Measurements from ENCODE around the gene BABAM1. TPM values are rescaled to one million over a fixed set of nuclear protein-coding genes. Genes with fewer than 3 reads are reported as not detected.

Gene BABAM1
- polyA plus RNA-seq, 1 donor (not counting 4 experiments of a cell fraction or from before 2014, with no cell fraction given), result 92.8 TPM

- TF ChIP-seq CTCF (optimal IDR thresholded peaks at IDR 0.05 in 1 of 3, IDR thresholded peaks at IDR 0.05 in 1 of 3, conservative IDR thresholded peaks at IDR 0.05 in 1 of 3; ENCODE audit: extremely low read depth in 1 of 3, insufficient read depth in 2 of 3, low read length in 3 of 3) (no peak), EZH2 (IDR thresholded peaks at IDR 0.05; ENCODE audit: low read length) (no peak)
- no peak for FAIRE-seq
- Histone ChIP-seq H3K36me3 (ENCODE audit: control insufficient read depth in 2 of 2, extremely low read depth in 1 of 2, insufficient read depth in 2 of 2, low read length in 2 of 2) (no peaks in the 10 kb centered on the region), H3K4me3 (ENCODE audit: control insufficient read depth in 2 of 3, extremely low read depth in 1 of 3, insufficient read depth in 2 of 3, low read depth in 1 of 3, low read length in 3 of 3) (no peak overlapping the region), H3K4me1 (ENCODE audit: control insufficient read depth, extremely low read depth, insufficient read depth, low read length) (peaks cover 26% of the 10 kb centered on the region), H3K27me3 (ENCODE audit: control insufficient read depth, extremely low read depth, insufficient read depth, low read length) (no peaks in the 10 kb centered on the region), H3K79me2 (ENCODE audit: control insufficient read depth, insufficient read depth, low read length) (peaks cover under 1% of the 10 kb centered on the region), H3K27ac (ENCODE audit: control insufficient read depth, insufficient read depth, low read length) (no peak overlapping the region), H2AFZ (ENCODE audit: control insufficient read depth, low read length) (no peak overlapping the region), H4K20me1 (ENCODE audit: control insufficient read depth, extremely low read depth, insufficient read depth, low read length) (no peaks in the 10 kb centered on the region), H3K4me2 (ENCODE audit: control insufficient read depth, extremely low read depth, insufficient read depth, low read depth, low read length) (no peak overlapping the region), H3K9me3 (ENCODE audit: control insufficient read depth, low read depth, low read length) (no peaks in the 10 kb centered on the region), H3K9ac (ENCODE audit: control insufficient read depth, extremely low read depth, insufficient read depth, low read length) (no peak overlapping the region), H3K9me1 (ENCODE audit: control insufficient read depth, extremely low read depth, insufficient read depth, low read length) (no peaks in the 10 kb centered on the region)
- peak; percentile 70 for DNase-seq (ENCODE audit: low read depth, low spot score)
- dilution Hi-C loops (cut with MboI; ENCODE audit: extremely low pct_ligation_motif_present, low sequenced_read_pairs), result no loop called here
These were observed 17.2 kb upstream of the BABAM1 start for GRCh38 chr19:17249887-17250548.

- no peak overlapping the region for H3K9ac ChIP-seq (ENCODE audit: control insufficient read depth, extremely low read depth, insufficient read depth, low read length)
- H4K20me1 ChIP-seq (ENCODE audit: control insufficient read depth, extremely low read depth, insufficient read depth, low read length), result no peaks in the 10 kb centered on the region
- no peak overlapping the region for H3K4me3 ChIP-seq (ENCODE audit: control insufficient read depth in 2 of 3, extremely low read depth in 1 of 3, insufficient read depth in 2 of 3, low read depth in 1 of 3, low read length in 3 of 3)
- H3K36me3 ChIP-seq (ENCODE audit: control insufficient read depth in 2 of 2, extremely low read depth in 1 of 2, insufficient read depth in 2 of 2, low read length in 2 of 2), result no peaks in the 10 kb centered on the region
- dilution Hi-C loops (cut with MboI; ENCODE audit: extremely low pct_ligation_motif_present, low sequenced_read_pairs), result no loop called here
- no peak overlapping the region for H2AFZ ChIP-seq (ENCODE audit: control insufficient read depth, low read length)
- H3K27me3 ChIP-seq (ENCODE audit: control insufficient read depth, extremely low read depth, insufficient read depth, low read length), result no peaks in the 10 kb centered on the region
- no peaks in the 10 kb centered on the region for H3K9me1 ChIP-seq (ENCODE audit: control insufficient read depth, extremely low read depth, insufficient read depth, low read length)
- H3K9me3 ChIP-seq (ENCODE audit: control insufficient read depth, low read depth, low read length), result peaks cover 5% of the 10 kb centered on the region
- TF ChIP-seq EZH2 (IDR thresholded peaks at IDR 0.05; ENCODE audit: low read length) (no peak), CTCF (optimal IDR thresholded peaks at IDR 0.05 in 1 of 3, IDR thresholded peaks at IDR 0.05 in 1 of 3, conservative IDR thresholded peaks at IDR 0.05 in 1 of 3; ENCODE audit: extremely low read depth in 1 of 3, insufficient read depth in 2 of 3, low read length in 3 of 3) (no peak)
- FAIRE-seq (no peak), DNase-seq (ENCODE audit: low read depth, low spot score) (no peak)
- H3K79me2 ChIP-seq (ENCODE audit: control insufficient read depth, insufficient read depth, low read length), result no peaks in the 10 kb centered on the region
- H3K4me1 ChIP-seq (ENCODE audit: control insufficient read depth, extremely low read depth, insufficient read depth, low read length), result no peaks in the 10 kb centered on the region
- H3K4me2 ChIP-seq (ENCODE audit: control insufficient read depth, extremely low read depth, insufficient read depth, low read depth, low read length), result no peak overlapping the region
- no peak overlapping the region for H3K27ac ChIP-seq (ENCODE audit: control insufficient read depth, insufficient read depth, low read length)
These were observed 12.6 kb upstream of the BABAM1 start for GRCh38 chr19:17254636-17255035.

Measured in keratinocyte (primary cell).